CD8-positive, alpha-beta memory T cell (primary cell): Measurements from ENCODE around the gene RORC. TPM values are rescaled to one million over a fixed set of nuclear protein-coding genes. Genes with fewer than 3 reads are reported as not detected.

Experiments used
- CTCF ChIA-PET: fragments of 350-600 bp; sonication (Branson Sonifier 250); formaldehyde crosslinking; loops from one replicate; lab custom pipeline; 2021; ENCODE audit warnings: antibody characterized with exemption; lab: Charles Lee
- POLR2A ChIA-PET: fragments of 350-600 bp; sonication (Branson Sonifier 250); formaldehyde crosslinking; loops from one replicate; lab custom pipeline; 2021; ENCODE audit warnings: antibody characterized with exemption; lab: Charles Lee
- DNase-seq, 5 donors: peaks; one replicate each; pipeline versions ENCODE4 v3.0.0 to v3.0.0-alpha.2; 2020 to 2022; ENCODE audit warnings: mixed read lengths in 1 of 5
- H3K27ac ChIP-seq: one replicate; pipeline ENCODE4 v1.7.0; 2013; ENCODE audit warnings: low read depth, mild to moderate bottlenecking, low read length, moderate library complexity
- H3K27me3 ChIP-seq: 2 replicates; pipeline ENCODE4 v1.7.0; 2013; ENCODE audit warnings: low read length, mild to moderate bottlenecking; ENCODE audit not compliant: insufficient read depth, poor library complexity, severe bottlenecking
- H3K36me3 ChIP-seq: 2 replicates; pipeline ENCODE4 v1.7.0; 2013; ENCODE audit warnings: mild to moderate bottlenecking, low read length, moderate library complexity; ENCODE audit not compliant: insufficient read depth
- H3K4me1 ChIP-seq: 2 replicates; pipeline ENCODE4 v1.7.0; 2013; ENCODE audit warnings: mild to moderate bottlenecking, low read length, moderate library complexity; ENCODE audit not compliant: insufficient read depth
- H3K4me3 ChIP-seq: 2 replicates; pipeline ENCODE4 v1.7.0; 2013; ENCODE audit warnings: mild to moderate bottlenecking, low read length
- H3K9me3 ChIP-seq: 2 replicates; pipeline ENCODE4 v1.7.0; 2013; ENCODE audit warnings: mild to moderate bottlenecking, low read length
- H3K27ac Mint-ChIP-seq, 8 donors: one replicate each; pipeline ENCODE4 v1.8.0; 2020 to 2021; ENCODE audit warnings: mixed read lengths in 8 of 8, mild to moderate bottlenecking in 6 of 8, inconsistent platforms in 3 of 8, moderate library complexity in 3 of 8
- H3K27me3 Mint-ChIP-seq, 2 donors: one replicate each; pipeline ENCODE4 v1.8.0; 2020 to 2021; ENCODE audit warnings: mixed read lengths in 2 of 2, mild to moderate bottlenecking in 1 of 2, moderate library complexity in 1 of 2
- H3K36me3 Mint-ChIP-seq, 3 donors: one replicate each; pipeline ENCODE4 v1.8.0; 2020 to 2021; ENCODE audit warnings: mixed read lengths in 3 of 3, inconsistent platforms in 1 of 3, mild to moderate bottlenecking in 1 of 3
- H3K4me1 Mint-ChIP-seq, 3 donors: one replicate each; pipeline ENCODE4 v1.8.0; 2020 to 2021; ENCODE audit warnings: mixed read lengths in 3 of 3, inconsistent platforms in 1 of 3, mild to moderate bottlenecking in 1 of 3
- H3K4me3 Mint-ChIP-seq, 7 donors: one replicate each; pipeline ENCODE4 v1.8.0; 2020 to 2021; ENCODE audit warnings: mixed read lengths in 7 of 7, mild to moderate bottlenecking in 6 of 7, moderate library complexity in 4 of 7, inconsistent platforms in 2 of 7
- H3K9me3 Mint-ChIP-seq, 5 donors: one replicate each; pipeline ENCODE4 v1.8.0; 2020 to 2022; ENCODE audit warnings: mixed read lengths in 5 of 5, mild to moderate bottlenecking in 3 of 5, moderate library complexity in 2 of 5, inconsistent platforms in 1 of 5
- polyA plus RNA-seq: library from polyadenylated mRNA; unstranded; fragments of 300-500 nt; fragmentation: Illumina TruSeq; gene quantifications from one replicate; pipeline ENCODE4 v1.2.3, GENCODE V29; 2021
- total RNA-seq, 2 experiments: library from RNA; stranded (reverse); gene quantifications; one replicate each; pipeline ENCODE4 v1.2.3, GENCODE V29; 2021

The RORC gene
- total and polyA plus RNA-seq, 3 experiments from 2014 or later, result 1.3 to 46.4 (median 1.5) TPM

- Histone ChIP-seq H3K9me3 (no peaks in the 10 kb centered on the region), H3K36me3 (no peaks in the 10 kb centered on the region), H3K27me3 (no peaks in the 10 kb centered on the region), H3K4me3 (no peak overlapping the region), H3K27ac (no peak overlapping the region), H3K4me1 (peaks cover 45% of the 10 kb centered on the region)
- CTCF ChIA-PET, result interaction anchor here (1.0 kb wide), 1 partner anchor 14 kb away, joined by 3 read pairs; no protein-coding TSS in a partner anchor
- H3K27ac Mint-ChIP-seq, result peak overlapping the region in 7 of 8 donors; percentile 24 to 98 (median 89)
- no peaks in the 10 kb centered on the region for H3K9me3 Mint-ChIP-seq
- POLR2A ChIA-PET, result no interaction called here
- no peak for DNase-seq
- H3K4me3 Mint-ChIP-seq, result peak overlapping the region; percentile 1 to 97 (median 87)
- H3K4me1 Mint-ChIP-seq, result peaks cover 49 to 58% (median 57%) of the 10 kb centered on the region in 3 donors
- peaks cover 0 to 8% (median 0%) of the 10 kb centered on the region in 3 donors for H3K36me3 Mint-ChIP-seq
- H3K27me3 Mint-ChIP-seq, result no peaks in the 10 kb centered on the region
These were observed 8.4 kb downstream of the RORC start for GRCh38 chr1:151823175-151823574.

GRCh38 chr1:151822404-151822803 is 9.2 kb downstream of the RORC start:
- Mint-ChIP-seq H3K36me3 (peaks cover 0 to 8% (median 0%) of the 10 kb centered on the region in 3 donors), H3K4me1 (peaks cover 51 to 58% (median 58%) of the 10 kb centered on the region in 3 donors)
- no peak overlapping the region for H3K27ac ChIP-seq

GRCh38 chr1:151820940-151821339 is 10.7 kb downstream of the RORC start:
- H3K36me3 Mint-ChIP-seq, result peaks cover 0 to 12% (median 4%) of the 10 kb centered on the region in 3 donors
- H3K9me3 ChIP-seq, result no peaks in the 10 kb centered on the region
- POLR2A ChIA-PET, result interaction anchor here (0.8 kb wide), 1 partner anchor 9 kb away, joined by 3 read pairs; no protein-coding TSS in a partner anchor
- peak in 1 of 5 donors; percentile 24 for DNase-seq
- no peaks in the 10 kb centered on the region for H3K27me3 Mint-ChIP-seq
- no peaks in the 10 kb centered on the region for H3K9me3 Mint-ChIP-seq
- H3K4me3 ChIP-seq, result no peak overlapping the region
- H3K4me1 ChIP-seq, result peaks cover 44% of the 10 kb centered on the region
- CTCF ChIA-PET, result interaction anchor here (2.0 to 2.4 kb wide), 2 partner anchors 10 to 16 kb away, joined by 7 to 12 read pairs; no protein-coding TSS in a partner anchor
- H3K36me3 ChIP-seq, result no peaks in the 10 kb centered on the region
- no peaks in the 10 kb centered on the region for H3K27me3 ChIP-seq
- no peak overlapping the region for H3K27ac ChIP-seq
- peak overlapping the region in 6 of 7 donors; percentile 71 to 97 (median 86) for H3K4me3 Mint-ChIP-seq
- H3K27ac Mint-ChIP-seq, result peak overlapping the region; percentile 16 to 98 (median 90)
- H3K4me1 Mint-ChIP-seq, result peaks cover 59 to 68% (median 66%) of the 10 kb centered on the region in 3 donors

More at GRCh38 chr1:151822404-151822803, 9.2 kb downstream of the RORC start:
- no peak for DNase-seq
- Histone ChIP-seq H3K4me1 (peaks cover 41% of the 10 kb centered on the region), H3K4me3 (no peak overlapping the region), H3K36me3 (no peaks in the 10 kb centered on the region), H3K27me3 (no peaks in the 10 kb centered on the region), H3K9me3 (no peaks in the 10 kb centered on the region)
- peak overlapping the region in 7 of 8 donors; percentile 54 to 98 (median 89) for H3K27ac Mint-ChIP-seq
- H3K27me3 Mint-ChIP-seq, result no peaks in the 10 kb centered on the region
- ChIA-PET POLR2A (no interaction called here), CTCF (interaction anchor here (2.0 kb wide), 1 partner anchor 11 kb away, joined by 7 read pairs; no protein-coding TSS in a partner anchor)
- no peaks in the 10 kb centered on the region for H3K9me3 Mint-ChIP-seq
- H3K4me3 Mint-ChIP-seq, result peak overlapping the region; percentile 29 to 97 (median 87)

- H3K4me3 Mint-ChIP-seq, result peak overlapping the region in 6 of 7 donors; percentile 71 to 97 (median 86)
- H3K36me3 Mint-ChIP-seq, result peaks cover 0 to 11% (median 4%) of the 10 kb centered on the region in 3 donors
- H3K27me3 ChIP-seq, result no peaks in the 10 kb centered on the region
- H3K4me1 ChIP-seq, result peaks cover 50% of the 10 kb centered on the region
- H3K4me3 ChIP-seq, result no peak overlapping the region
- no peaks in the 10 kb centered on the region for H3K36me3 ChIP-seq
- H3K9me3 ChIP-seq, result no peaks in the 10 kb centered on the region
- peak overlapping the region in 7 of 8 donors; percentile 86 to 98 (median 91) for H3K27ac Mint-ChIP-seq
- no peaks in the 10 kb centered on the region for H3K27me3 Mint-ChIP-seq
- POLR2A ChIA-PET, result interaction anchor here (0.8 to 1.1 kb wide), 2 partner anchors 10 to 57 kb away, joined by 3 read pairs; partner anchors contain the start of gene MRPL9
- DNase-seq, result no peak
- peaks cover 65 to 73% (median 70%) of the 10 kb centered on the region in 3 donors for H3K4me1 Mint-ChIP-seq
- CTCF ChIA-PET, result interaction anchor here (2.4 kb wide), 1 partner anchor 16 kb away, joined by 12 read pairs; no protein-coding TSS in a partner anchor
- H3K9me3 Mint-ChIP-seq, result no peaks in the 10 kb centered on the region
- no peak overlapping the region for H3K27ac ChIP-seq
These were observed 11.5 kb downstream of the RORC start for GRCh38 chr1:151819976-151820623.

DNA sequence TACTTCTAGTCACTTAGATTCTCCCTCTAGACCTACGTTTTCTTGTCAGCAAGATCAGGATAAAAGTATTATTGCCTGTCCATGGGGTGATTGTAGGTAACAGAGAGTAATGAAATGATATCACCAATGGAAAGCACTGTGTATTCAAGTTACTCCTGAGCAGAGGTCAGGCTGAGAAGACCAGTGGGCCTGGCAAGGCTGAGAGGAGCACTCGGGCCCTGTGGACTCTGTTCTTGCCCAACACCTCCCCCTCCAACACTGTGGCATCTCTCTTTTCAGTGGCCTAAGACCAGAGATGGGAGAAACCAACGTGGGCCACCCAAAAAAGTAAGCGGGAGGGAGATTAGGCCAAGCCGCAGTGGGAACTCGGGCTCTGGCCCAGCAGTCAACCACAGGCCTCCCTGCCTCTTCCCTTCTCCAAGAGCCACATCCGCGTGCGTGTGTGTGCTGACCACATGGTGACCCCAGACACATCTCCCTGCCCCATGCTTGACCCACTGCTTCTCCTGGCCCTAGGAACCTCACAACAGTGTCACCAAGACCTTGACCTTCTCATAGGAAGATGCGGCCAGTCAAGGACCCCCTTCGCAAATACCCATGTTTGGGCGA is 12.3 kb downstream of the RORC start:
- Histone ChIP-seq H3K4me3 (no peak overlapping the region), H3K27me3 (no peaks in the 10 kb centered on the region), H3K36me3 (no peaks in the 10 kb centered on the region), H3K27ac (no peak overlapping the region), H3K9me3 (no peaks in the 10 kb centered on the region), H3K4me1 (peaks cover 57% of the 10 kb centered on the region)
- H3K9me3 Mint-ChIP-seq, result no peaks in the 10 kb centered on the region
- H3K27ac Mint-ChIP-seq, result peak overlapping the region in 7 of 8 donors; percentile 86 to 98 (median 91)
- ChIA-PET CTCF (interaction anchor here (1.5 to 2.4 kb wide), 2 partner anchors 17 kb away, joined by 3 to 12 read pairs; no protein-coding TSS in a partner anchor), POLR2A (interaction anchor here (1.1 kb wide), 1 partner anchor 56 kb away, joined by 3 read pairs; the partner anchor contains the start of gene MRPL9)
- DNase-seq, result no peak
- peak overlapping the region in 6 of 7 donors; percentile 71 to 97 (median 86) for H3K4me3 Mint-ChIP-seq
- peaks cover 72 to 81% (median 77%) of the 10 kb centered on the region in 3 donors for H3K4me1 Mint-ChIP-seq
- no peaks in the 10 kb centered on the region for H3K27me3 Mint-ChIP-seq
- H3K36me3 Mint-ChIP-seq, result peaks cover 0 to 4% (median 4%) of the 10 kb centered on the region in 3 donors

DNA sequence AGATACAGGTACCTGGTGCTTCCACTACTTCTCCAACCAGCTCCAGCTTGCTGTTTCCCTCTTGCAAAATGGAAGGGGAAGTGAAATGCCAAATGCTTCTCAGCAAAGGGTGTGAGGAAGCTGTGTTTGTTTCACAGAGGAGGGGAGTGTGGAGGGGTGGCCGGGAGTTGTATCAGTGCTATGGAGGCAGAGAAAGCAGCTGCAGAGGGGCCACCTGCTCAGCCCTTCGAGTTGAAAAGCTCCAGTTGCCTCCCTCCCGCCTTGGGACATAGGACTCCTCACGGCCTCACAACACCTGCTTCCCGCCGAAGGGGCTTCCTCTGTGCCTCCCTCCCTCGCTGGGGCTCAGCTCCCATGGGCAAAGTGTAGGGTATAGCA is 14.3 kb downstream of the RORC start:
- Mint-ChIP-seq H3K4me3 (peak overlapping the region in 6 of 7 donors; percentile 49 to 97 (median 56)), H3K27ac (peak overlapping the region in 6 of 8 donors; percentile 74 to 98 (median 92)), H3K4me1 (peaks cover 82 to 92% (median 91%) of the 10 kb centered on the region in 3 donors), H3K36me3 (peaks cover 0 to 4% (median 4%) of the 10 kb centered on the region in 3 donors), H3K27me3 (no peaks in the 10 kb centered on the region), H3K9me3 (no peaks in the 10 kb centered on the region)
- DNase-seq, result no peak
- no peak overlapping the region for H3K27ac ChIP-seq
- H3K36me3 ChIP-seq, result no peaks in the 10 kb centered on the region
- H3K4me3 ChIP-seq, result no peak overlapping the region
- POLR2A ChIA-PET, result no interaction called here
- no peaks in the 10 kb centered on the region for H3K9me3 ChIP-seq
- CTCF ChIA-PET, result interaction anchor here (1.1 to 1.4 kb wide), 2 partner anchors 13 to 27 kb away, joined by 3 read pairs; partner anchors contain the start of gene TDRKH
- no peaks in the 10 kb centered on the region for H3K27me3 ChIP-seq
- peaks cover 61% of the 10 kb centered on the region for H3K4me1 ChIP-seq

GRCh38 chr1:151816548-151817352 is 14.9 kb downstream of the RORC start:
- Mint-ChIP-seq H3K4me1 (peaks cover 80 to 95% (median 88%) of the 10 kb centered on the region in 3 donors), H3K9me3 (no peaks in the 10 kb centered on the region), H3K27ac (peak overlapping the region; percentile 56 to 98 (median 92)), H3K4me3 (peak overlapping the region in 6 of 7 donors; percentile 45 to 97 (median 74)), H3K36me3 (peaks cover 0 to 4% (median 4%) of the 10 kb centered on the region in 3 donors), H3K27me3 (no peaks in the 10 kb centered on the region)
- ChIA-PET CTCF (interaction anchor here (0.7 to 2.9 kb wide), 5 partner anchors 11 to 92 kb away, joined by 3 to 10 read pairs (median 3); partner anchors contain the start of gene TDRKH), POLR2A (no interaction called here)
- Histone ChIP-seq H3K36me3 (no peaks in the 10 kb centered on the region), H3K27me3 (no peaks in the 10 kb centered on the region), H3K4me1 (peaks cover 60% of the 10 kb centered on the region), H3K27ac (no peak overlapping the region), H3K4me3 (no peak overlapping the region), H3K9me3 (no peaks in the 10 kb centered on the region)
- no peak for DNase-seq
